ENCODE data around the gene TP73. TPM values are rescaled to one million over a fixed set of nuclear protein-coding genes. Genes with fewer than 3 reads are reported as not detected.

The TP73 gene
- total RNA-seq, 2 donors from 2014 or later, result not detected

- no peaks in the 10 kb centered on the region for H3K27me3 ChIP-seq (replicated peaks; ENCODE audit: insufficient read depth)
- H3K4me1 ChIP-seq (ENCODE audit: control insufficient read depth in 1 of 2, low read depth in 2 of 2), result peaks cover 6 to 20% of the 10 kb centered on the region in 2 donors
- TF ChIP-seq CTCF (IDR thresholded peaks at IDR 0.05), result no peak
- ATAC-seq (ENCODE audit: insufficient number of reproducible peaks, low FRiP score, low read depth), result no peak
- H3K9me3 ChIP-seq, result no peaks in the 10 kb centered on the region
- DNase-seq (ENCODE audit: low spot score), result no peak
- H3K4me3 ChIP-seq, result no peak overlapping the region
- H3K36me3 ChIP-seq, result peaks cover 16% of the 10 kb centered on the region
- no peak overlapping the region for H3K27ac ChIP-seq
These were observed 124.1 kb downstream of the TP73 start for GRCh38 chr1:3776231-3776961.

GRCh38 chr1:3777078-3777547, 124.8 kb downstream of the TP73 start:
- no peak for TF ChIP-seq CTCF (IDR thresholded peaks at IDR 0.05)
- ATAC-seq (ENCODE audit: insufficient number of reproducible peaks, low FRiP score, low read depth), result no peak
- H3K27me3 ChIP-seq (replicated peaks; ENCODE audit: insufficient read depth), result no peaks in the 10 kb centered on the region
- H3K27ac ChIP-seq, result no peak overlapping the region
- DNase-seq (ENCODE audit: low spot score), result no peak
- no peaks in the 10 kb centered on the region for H3K9me3 ChIP-seq
- H3K36me3 ChIP-seq, result peaks cover 23% of the 10 kb centered on the region
- no peak overlapping the region for H3K4me3 ChIP-seq
- H3K4me1 ChIP-seq (ENCODE audit: control insufficient read depth in 1 of 2, low read depth in 2 of 2), result peaks cover 3 to 13% of the 10 kb centered on the region in 2 donors

- no peak for DNase-seq (ENCODE audit: low spot score)
- peaks cover 28% of the 10 kb centered on the region for H3K36me3 ChIP-seq
These were observed 125.6 kb downstream of the TP73 start for GRCh38 chr1:3777647-3778589.

GRCh38 chr1:3778590-3779264, 126.4 kb downstream of the TP73 start:
- H3K4me1 ChIP-seq (ENCODE audit: control insufficient read depth in 1 of 2, low read depth in 2 of 2), result peaks cover 0 to 2% of the 10 kb centered on the region in 2 donors
- H3K9me3 ChIP-seq, result no peaks in the 10 kb centered on the region
- H3K27me3 ChIP-seq (replicated peaks; ENCODE audit: insufficient read depth), result no peaks in the 10 kb centered on the region
- H3K4me3 ChIP-seq, result no peak overlapping the region
- peaks cover 33% of the 10 kb centered on the region for H3K36me3 ChIP-seq
- no peak for DNase-seq (ENCODE audit: low spot score)
- no peak for ATAC-seq (ENCODE audit: insufficient number of reproducible peaks, low FRiP score, low read depth)
- TF ChIP-seq CTCF (IDR thresholded peaks at IDR 0.05), result no peak
- no peak overlapping the region for H3K27ac ChIP-seq

More at GRCh38 chr1:3777647-3778589, 125.6 kb downstream of the TP73 start:
- H3K4me1 ChIP-seq (ENCODE audit: control insufficient read depth in 1 of 2, low read depth in 2 of 2), result peaks cover 2 to 10% of the 10 kb centered on the region in 2 donors
- H3K27me3 ChIP-seq (replicated peaks; ENCODE audit: insufficient read depth), result no peaks in the 10 kb centered on the region
- ATAC-seq (ENCODE audit: insufficient number of reproducible peaks, low FRiP score, low read depth), result no peak
- no peak overlapping the region for H3K27ac ChIP-seq
- no peak for TF ChIP-seq CTCF (IDR thresholded peaks at IDR 0.05)
- no peaks in the 10 kb centered on the region for H3K9me3 ChIP-seq
- H3K4me3 ChIP-seq, result no peak overlapping the region

Data from thoracic aorta (tissue), 2 donors.